SW 1271 (cell line): Measurements from ENCODE around the gene SERTAD2.
A peak's percentile ranks its signal among the peaks of the same experiment; 100 is the strongest.

ENCODE experiments used
- DNase-seq, 2 experiments: peaks; one replicate each; lab custom pipeline; 2025; lab: John Stamatoyannopoulos, UW

The SERTAD2 gene

GRCh38 chr2:64653109-64654062 lies at the start of gene SERTAD2:
TSS of gene SERTAD2 (minus strand) at chr2:64653913. CDS start at chr2:64636871, 17,042 bp downstream.
- DNase-seq, result peak; percentile 52 to 86

- no peak for DNase-seq
These were observed 46.6 kb upstream of the SERTAD2 start for GRCh38 chr2:64700133-64700809.

- DNase-seq, result no peak
These were observed 46.0 kb upstream of the SERTAD2 start for GRCh38 chr2:64699712-64700111.

GRCh38 chr2:64698668-64699444 lies 45.1 kb upstream of the SERTAD2 start:
- DNase-seq, result peak; percentile 28 to 91

GRCh38 chr2:64698177-64698643 lies 44.5 kb upstream of the SERTAD2 start:
- DNase-seq, result no peak

GRCh38 chr2:64697297-64698176 lies 43.8 kb upstream of the SERTAD2 start:
- DNase-seq, result no peak

GRCh38 chr2:64696636-64697035 lies 42.9 kb upstream of the SERTAD2 start:
- no peak for DNase-seq

GRCh38 chr2:64695721-64696261 lies 42.1 kb upstream of the SERTAD2 start:
- peak in 1 of 2 experiments; percentile 42 for DNase-seq

- no peak for DNase-seq
These were observed 38.7 kb upstream of the SERTAD2 start for GRCh38 chr2:64692401-64692800.

GRCh38 chr2:64688909-64689308 lies 35.2 kb upstream of the SERTAD2 start:
- no peak for DNase-seq

GRCh38 chr2:64686283-64686956 lies 32.7 kb upstream of the SERTAD2 start:
- no peak for DNase-seq

- DNase-seq, result no peak
These were observed 31.7 kb upstream of the SERTAD2 start for GRCh38 chr2:64685430-64685829.

- no peak for DNase-seq
These were observed 30.2 kb upstream of the SERTAD2 start for GRCh38 chr2:64683771-64684510.

- DNase-seq, result no peak
These were observed 27.8 kb upstream of the SERTAD2 start for GRCh38 chr2:64681479-64681967.

- DNase-seq, result no peak
These were observed 26.1 kb upstream of the SERTAD2 start for GRCh38 chr2:64679673-64680425.

- DNase-seq, result no peak
These were observed 25.3 kb upstream of the SERTAD2 start for GRCh38 chr2:64678771-64679590.

- no peak for DNase-seq
These were observed 23.8 kb upstream of the SERTAD2 start for GRCh38 chr2:64677530-64677929.

GRCh38 chr2:64675860-64676259 lies 22.1 kb upstream of the SERTAD2 start:
- no peak for DNase-seq
